ENCODE measurements around the gene NUAK2.
A peak's percentile ranks its signal among the peaks of the same experiment; 100 is the strongest.
"Not testable (repeated sequence)": the region's sequence is repeated elsewhere in the genome, so short reads cannot be mapped to it uniquely, and the experiment has no call there.

NUAK2 gene

DNA sequence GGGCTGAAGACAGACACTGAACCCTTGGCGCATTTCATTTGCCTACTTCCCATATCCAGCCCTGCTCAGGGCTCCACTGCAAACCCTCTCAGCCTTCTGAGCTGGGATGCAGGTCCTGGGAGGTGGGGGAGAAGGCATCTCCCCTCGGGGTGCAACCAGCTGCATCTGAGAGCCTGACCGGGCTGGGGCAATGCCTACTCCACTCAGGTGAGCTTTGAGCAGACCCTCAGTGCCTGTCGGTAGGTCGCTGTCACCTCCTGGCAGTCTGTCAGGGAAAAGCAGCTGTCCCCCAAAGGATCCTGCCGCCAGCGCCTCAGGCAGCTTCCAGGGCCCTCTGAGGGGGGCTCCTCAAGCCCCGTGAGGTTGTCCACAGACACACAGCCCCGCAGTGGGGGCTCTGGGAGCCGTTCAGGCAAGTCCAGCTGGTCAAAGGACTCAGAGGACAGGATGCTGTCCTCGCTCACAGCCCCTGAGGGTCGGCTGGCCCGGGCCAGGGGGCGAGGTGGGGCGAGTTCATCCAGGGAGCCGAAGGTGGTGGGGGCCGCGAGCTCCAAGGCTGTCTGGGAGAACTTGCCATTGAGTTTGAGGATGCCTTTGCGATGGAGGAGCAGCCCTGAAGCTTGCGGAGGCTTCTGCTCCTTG, 18.2 kb downstream of the NUAK2 start:
- no peak overlapping the region for H3K4me3 ChIP-seq (ENCODE audit: low read depth, low read length)
- TF ChIP-seq, protein P1, sequence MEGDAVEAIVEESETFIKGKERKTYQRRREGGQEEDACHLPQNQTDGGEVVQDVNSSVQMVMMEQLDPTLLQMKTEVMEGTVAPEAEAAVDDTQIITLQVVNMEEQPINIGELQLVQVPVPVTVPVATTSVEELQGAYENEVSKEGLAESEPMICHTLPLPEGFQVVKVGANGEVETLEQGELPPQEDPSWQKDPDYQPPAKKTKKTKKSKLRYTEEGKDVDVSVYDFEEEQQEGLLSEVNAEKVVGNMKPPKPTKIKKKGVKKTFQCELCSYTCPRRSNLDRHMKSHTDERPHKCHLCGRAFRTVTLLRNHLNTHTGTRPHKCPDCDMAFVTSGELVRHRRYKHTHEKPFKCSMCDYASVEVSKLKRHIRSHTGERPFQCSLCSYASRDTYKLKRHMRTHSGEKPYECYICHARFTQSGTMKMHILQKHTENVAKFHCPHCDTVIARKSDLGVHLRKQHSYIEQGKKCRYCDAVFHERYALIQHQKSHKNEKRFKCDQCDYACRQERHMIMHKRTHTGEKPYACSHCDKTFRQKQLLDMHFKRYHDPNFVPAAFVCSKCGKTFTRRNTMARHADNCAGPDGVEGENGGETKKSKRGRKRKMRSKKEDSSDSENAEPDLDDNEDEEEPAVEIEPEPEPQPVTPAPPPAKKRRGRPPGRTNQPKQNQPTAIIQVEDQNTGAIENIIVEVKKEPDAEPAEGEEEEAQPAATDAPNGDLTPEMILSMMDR (conservative IDR thresholded peaks at IDR 0.05; ENCODE audit: low read depth, low read length) = no peak
- DNase-seq (ENCODE audit: low read depth) = no peak

DNA sequence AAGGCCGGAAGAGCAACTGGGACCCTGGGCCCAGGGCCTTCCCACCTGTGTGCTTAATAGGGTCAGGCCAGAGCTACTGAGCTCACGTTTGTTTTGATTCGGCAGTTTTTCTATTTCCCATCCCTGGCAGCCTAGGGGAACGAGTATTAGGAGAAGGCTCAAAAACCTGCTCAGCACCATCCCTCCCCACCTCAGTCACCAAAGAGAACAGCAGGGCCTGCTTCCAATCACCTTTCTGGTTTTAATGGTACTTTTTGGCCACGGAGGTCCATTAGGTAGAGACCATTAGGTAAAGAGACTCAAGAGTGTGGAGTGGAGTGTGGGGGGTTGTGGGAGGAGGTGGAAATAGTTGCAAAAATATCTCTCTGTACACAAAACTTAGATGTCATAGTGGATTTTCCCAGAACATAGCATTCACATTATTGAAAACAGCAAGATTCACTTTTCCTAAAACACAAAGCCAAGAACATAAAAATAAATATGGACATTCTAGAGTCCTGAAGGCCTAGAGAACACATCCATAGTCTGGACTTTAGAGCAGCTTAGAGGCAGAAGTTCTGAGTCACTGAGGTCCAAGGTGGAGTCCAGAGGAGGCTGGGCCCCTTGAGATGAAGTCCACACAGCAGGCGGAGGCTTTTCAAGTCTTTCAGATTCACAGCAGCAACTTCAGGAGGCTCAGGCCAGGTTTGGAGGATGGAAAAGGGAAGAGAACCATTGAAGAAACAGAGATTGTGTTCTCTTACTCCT, 19.5 kb downstream of the NUAK2 start:
- DNase-seq (ENCODE audit: low read depth) = peak; percentile 79
- no peak overlapping the region for H3K4me3 ChIP-seq (ENCODE audit: low read depth, low read length)
- TF ChIP-seq, protein P1 (conservative IDR thresholded peaks at IDR 0.05; ENCODE audit: low read depth, low read length) = no peak

DNA sequence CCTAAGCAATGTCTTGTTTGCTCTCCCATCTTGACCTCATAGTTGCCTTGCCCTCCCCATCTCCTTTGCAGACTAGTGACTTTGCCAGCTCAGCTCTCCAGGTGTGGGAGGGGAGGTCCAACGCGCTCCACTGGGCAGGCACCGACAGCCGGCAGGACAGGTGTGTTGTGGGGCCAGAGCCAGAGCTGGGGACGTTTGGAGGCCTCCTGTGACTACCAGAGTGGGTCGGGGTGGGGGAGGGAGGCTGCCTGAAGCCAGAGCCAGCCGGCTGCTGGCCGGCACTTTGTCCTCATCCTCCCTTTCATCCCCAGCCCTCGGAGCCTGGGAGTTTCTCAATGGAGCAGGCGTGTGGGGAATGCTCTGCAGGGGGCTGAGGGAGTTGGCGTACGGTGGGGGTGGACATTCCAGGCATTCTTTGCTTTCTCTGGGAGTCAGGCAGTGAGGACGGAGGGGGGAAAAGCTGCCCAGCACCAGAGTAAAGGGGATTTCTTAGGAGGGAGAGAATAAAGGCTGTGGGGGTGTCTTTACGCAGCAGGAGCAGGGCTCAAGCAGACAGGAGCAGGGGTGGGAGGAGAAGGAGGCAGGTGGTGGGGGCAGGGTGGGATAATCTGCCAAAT, 20.2 kb downstream of the NUAK2 start:
- TF ChIP-seq, protein P1 (conservative IDR thresholded peaks at IDR 0.05; ENCODE audit: low read depth, low read length) = no peak
- DNase-seq (ENCODE audit: low read depth) = peak; percentile 97

DNA sequence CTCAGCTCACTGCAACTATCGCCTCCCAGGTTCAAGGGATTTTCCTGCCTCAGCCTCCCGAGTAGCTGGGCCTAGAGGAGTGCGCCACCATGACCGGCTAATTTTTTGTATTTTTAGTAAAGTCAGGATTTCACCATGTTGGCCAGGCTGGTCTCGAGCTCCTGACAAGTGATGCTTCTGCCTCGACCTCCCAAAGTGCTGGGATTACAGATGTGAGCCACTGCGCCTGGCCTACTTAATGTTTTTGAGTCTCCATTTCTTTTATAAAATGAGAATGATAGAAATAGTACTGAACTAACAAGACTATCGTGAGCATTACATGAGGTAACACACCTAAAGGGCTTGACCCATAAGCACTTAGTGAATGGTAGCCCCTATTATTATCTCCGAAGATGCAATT, 21.4 kb downstream of the NUAK2 start:
- H3K4me3 ChIP-seq (ENCODE audit: low read depth, low read length) = no peak overlapping the region
- DNase-seq (ENCODE audit: low read depth) = no peak
- TF ChIP-seq, protein P1 (conservative IDR thresholded peaks at IDR 0.05; ENCODE audit: low read depth, low read length) = no peak

More for the DNA sequence above, 20.2 kb downstream of the NUAK2 start:
- H3K4me3 ChIP-seq (ENCODE audit: low read depth, low read length) = peak overlapping the region; percentile 11

DNA sequence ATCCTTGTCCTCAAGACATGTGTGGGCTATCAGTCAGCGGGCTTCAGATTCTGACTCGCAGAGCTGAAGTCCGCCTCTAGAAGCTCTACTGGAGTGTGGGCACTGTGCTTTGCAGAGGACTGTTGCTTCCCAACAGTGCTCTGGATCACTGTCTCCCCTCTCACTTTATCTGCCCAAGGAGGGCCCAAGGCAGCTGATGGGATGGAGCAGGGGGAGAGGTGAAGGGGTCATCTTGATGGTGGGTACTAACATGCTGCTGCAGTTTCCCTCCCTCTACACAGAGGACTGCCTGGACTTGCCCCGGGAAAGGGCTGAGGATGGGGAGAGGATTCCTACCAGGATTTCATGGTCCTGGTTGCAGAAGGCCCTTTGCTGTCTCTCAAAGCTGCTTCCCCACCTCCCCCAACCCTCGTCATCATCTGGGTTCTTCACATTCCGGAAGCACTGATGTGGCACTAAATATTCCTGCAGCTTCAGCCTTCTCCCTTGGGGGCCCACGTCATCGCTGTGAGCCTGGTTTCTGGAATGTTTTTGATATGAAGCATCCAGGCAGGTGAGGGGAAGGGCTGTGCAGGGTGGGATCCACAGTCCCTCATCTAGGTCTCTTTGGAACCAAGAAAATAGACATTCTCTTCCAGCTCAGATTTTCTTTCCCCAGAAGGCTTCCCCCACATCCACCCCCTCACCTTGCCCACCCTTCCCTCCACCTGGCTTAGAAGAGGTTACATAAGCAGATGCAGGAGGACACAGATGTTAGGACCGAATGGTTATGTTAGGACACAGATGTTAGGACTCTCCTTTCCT, 23.2 kb downstream of the NUAK2 start:
- DNase-seq (ENCODE audit: low read depth) = peak; percentile 95
- TF ChIP-seq, protein P1 (conservative IDR thresholded peaks at IDR 0.05; ENCODE audit: low read depth, low read length) = no peak
- H3K4me3 ChIP-seq (ENCODE audit: low read depth, low read length) = no peak overlapping the region

DNA sequence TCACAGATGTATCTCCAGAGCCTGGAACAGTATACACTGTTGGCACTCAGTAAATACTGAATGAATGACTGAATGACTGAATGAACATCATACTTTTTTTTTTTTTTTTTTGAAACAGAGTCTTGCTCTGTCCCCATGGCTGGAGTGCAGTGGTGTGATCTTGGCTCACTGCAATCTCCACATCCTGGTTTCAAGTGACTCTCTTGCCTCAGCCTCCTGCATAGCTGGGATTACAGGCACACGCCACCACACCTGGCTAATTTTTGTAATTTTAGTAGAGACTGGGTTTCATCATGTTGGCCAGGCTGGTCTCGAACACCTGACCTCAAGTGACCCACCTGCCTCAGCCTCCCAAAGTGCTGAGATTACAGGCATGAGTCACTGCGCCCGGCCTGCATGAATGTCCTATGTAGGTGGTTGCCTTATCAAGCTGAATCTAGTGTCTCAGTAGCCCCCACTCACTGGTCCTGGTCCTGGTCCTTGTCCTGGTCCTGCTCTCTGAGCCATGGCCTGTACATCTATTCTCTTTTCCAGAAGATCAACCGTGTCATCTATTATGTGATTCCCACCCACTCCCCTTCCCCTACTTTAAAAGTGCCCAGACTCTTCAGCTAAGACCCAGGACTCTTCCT, 23.9 kb downstream of the NUAK2 start:
- DNase-seq (ENCODE audit: low read depth); H3K4me3 ChIP-seq (ENCODE audit: low read depth, low read length): not testable (repeated sequence)
